Activated CD4-positive, alpha-beta T cell treated with anti-CD3 and anti-CD28 coated beads for 1 hour (primary cell): Measurements from ENCODE around the gene CHI3L1.

Experiments
- DNase-seq: peaks from one replicate; pipeline ENCODE4 v3.0.0-alpha.2; 2020

Gene CHI3L1

DNA sequence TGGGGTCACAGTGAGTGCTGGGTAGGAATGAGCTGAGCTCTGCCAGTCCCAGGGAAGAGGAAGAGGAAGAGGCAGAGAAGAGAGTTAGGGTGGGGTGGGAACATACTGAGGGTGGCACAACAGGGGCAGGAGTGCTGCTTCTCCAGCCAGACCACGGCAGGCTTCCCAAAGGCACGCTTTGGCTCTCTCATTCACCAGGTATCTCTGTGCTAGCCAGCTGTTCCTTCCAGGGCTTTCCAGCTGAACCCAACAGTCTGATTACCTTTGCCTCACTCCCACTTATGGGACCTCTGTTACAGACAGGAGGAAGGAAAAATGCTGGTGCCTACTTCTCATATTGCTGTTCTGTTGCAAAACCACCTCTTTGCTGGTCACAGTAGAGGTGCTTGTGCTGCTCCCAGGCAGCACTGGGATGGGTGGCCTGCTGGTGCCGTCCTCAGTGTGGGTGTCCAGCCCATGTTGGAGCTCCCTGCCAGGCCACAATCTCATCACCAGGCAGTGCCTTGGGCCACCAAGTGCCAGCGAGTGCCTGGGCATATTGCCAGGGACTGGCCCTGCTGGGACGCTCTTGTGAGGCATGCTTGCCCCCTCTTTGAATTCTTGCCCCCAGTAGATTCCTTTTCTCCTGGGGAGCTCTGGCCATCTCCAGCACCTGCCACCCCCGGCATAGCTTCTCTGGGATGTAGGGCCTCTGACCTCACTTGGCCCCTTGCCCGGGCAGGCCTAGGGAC is 56.8 kb downstream of the CHI3L1 start:
- no peak for DNase-seq
